ENCODE measurements around the gene SPSB4.
A peak's percentile ranks its signal among the peaks of the same experiment; 100 is the strongest.
"Not testable (repeated sequence)": the region's sequence is repeated elsewhere in the genome, so short reads cannot be mapped to it uniquely, and the experiment has no call there.

Gene SPSB4

GRCh38 chr3:141096164-141096563 is 45.0 kb downstream of the SPSB4 start:
- no peak for DNase-seq

- DNase-seq, result no peak
Measured at GRCh38 chr3:141096981-141097380, 45.8 kb downstream of the SPSB4 start.

GRCh38 chr3:141100112-141100511 is 49.0 kb downstream of the SPSB4 start:
- DNase-seq, result no peak

- no peak for DNase-seq
Measured at GRCh38 chr3:141100531-141101320, 49.6 kb downstream of the SPSB4 start.

- no peak for DNase-seq
Measured at GRCh38 chr3:141102372-141102771, 51.2 kb downstream of the SPSB4 start.

GRCh38 chr3:141103067-141103466 is 51.9 kb downstream of the SPSB4 start:
- DNase-seq, result no peak

GRCh38 chr3:141103503-141103902 is 52.4 kb downstream of the SPSB4 start:
- DNase-seq, result no peak

GRCh38 chr3:141104151-141104821 is 53.1 kb downstream of the SPSB4 start:
- no peak for DNase-seq

GRCh38 chr3:141105828-141106628 is 54.9 kb downstream of the SPSB4 start:
- peak; percentile 56 to 62 for DNase-seq

- DNase-seq, result no peak
Measured at GRCh38 chr3:141106842-141107241, 55.7 kb downstream of the SPSB4 start.

GRCh38 chr3:141108039-141108438 is 56.9 kb downstream of the SPSB4 start:
- DNase-seq, result no peak

- no peak for DNase-seq
Measured at GRCh38 chr3:141109751-141110150, 58.6 kb downstream of the SPSB4 start.

GRCh38 chr3:141110322-141110721 is 59.2 kb downstream of the SPSB4 start:
- DNase-seq, result no peak

GRCh38 chr3:141111364-141112155 is 60.4 kb downstream of the SPSB4 start:
- no peak for DNase-seq

- no peak for DNase-seq
Measured at GRCh38 chr3:141112686-141113297, 61.6 kb downstream of the SPSB4 start.

GRCh38 chr3:141113680-141114079 is 62.5 kb downstream of the SPSB4 start:
- DNase-seq, result not testable (repeated sequence)

- no peak for DNase-seq
Measured at GRCh38 chr3:141114179-141114745, 63.1 kb downstream of the SPSB4 start.

- no peak for DNase-seq
Measured at GRCh38 chr3:141114816-141115460, 63.8 kb downstream of the SPSB4 start.

- DNase-seq, result no peak
Measured at GRCh38 chr3:141115789-141116541, 64.8 kb downstream of the SPSB4 start.

GRCh38 chr3:141116721-141117120 is 65.6 kb downstream of the SPSB4 start:
- DNase-seq, result no peak

- not testable (repeated sequence) for DNase-seq
Measured at GRCh38 chr3:141117982-141118381, 66.8 kb downstream of the SPSB4 start.

All from stimulated activated CD4-positive, alpha-beta T cell treated with anti-CD3 and anti-CD28 coated beads, Interleukin-2, amount 100 ng/mL, for 48 hours (primary cell).